ENCODE results near the gene MARCHF9.

DNA sequence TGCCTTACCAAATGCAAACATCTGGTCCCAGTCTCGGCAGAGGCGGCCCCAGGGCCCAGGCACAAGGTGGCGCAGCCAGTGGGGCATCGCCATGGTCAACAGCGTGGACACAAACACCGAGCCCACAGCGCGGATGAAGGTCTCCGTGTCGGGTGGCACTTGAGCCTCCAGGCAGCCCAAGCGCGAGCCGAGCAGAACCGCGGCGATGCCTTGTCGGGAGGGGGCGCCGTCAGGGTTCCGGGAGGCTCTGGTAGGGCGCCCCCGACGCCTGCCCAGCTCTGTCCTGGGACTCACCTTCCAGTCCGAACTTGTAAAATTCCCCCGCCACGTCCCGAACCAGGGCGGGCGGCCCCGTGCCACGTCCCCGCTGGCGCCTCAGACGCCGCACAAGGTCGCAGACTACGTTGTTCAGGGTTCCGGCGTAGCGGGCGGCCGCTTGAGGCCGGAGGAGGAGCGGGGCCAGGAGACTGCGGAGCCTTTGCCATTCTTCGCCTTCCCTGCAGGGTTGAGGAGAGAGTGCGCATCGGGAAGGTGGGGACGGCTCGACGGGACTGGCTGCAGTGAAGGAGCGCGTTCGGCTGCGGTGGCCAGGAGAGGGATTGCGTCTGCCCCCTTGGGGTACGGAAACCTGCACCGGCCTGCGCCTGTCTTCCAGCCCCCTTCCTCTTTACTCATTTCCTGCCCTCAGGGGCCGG is 10.2 kb downstream of the MARCHF9 start:
- TF ChIP-seq TCF12 (IDR thresholded peaks at IDR 0.05) (no peak), NFIC (IDR thresholded peaks at IDR 0.05; ENCODE audit: borderline replicate concordance) (no peak), RXRA (IDR thresholded peaks at IDR 0.05; ENCODE audit: borderline replicate concordance, low read depth) (no peak)
- TF ChIP-seq, protein P1, sequence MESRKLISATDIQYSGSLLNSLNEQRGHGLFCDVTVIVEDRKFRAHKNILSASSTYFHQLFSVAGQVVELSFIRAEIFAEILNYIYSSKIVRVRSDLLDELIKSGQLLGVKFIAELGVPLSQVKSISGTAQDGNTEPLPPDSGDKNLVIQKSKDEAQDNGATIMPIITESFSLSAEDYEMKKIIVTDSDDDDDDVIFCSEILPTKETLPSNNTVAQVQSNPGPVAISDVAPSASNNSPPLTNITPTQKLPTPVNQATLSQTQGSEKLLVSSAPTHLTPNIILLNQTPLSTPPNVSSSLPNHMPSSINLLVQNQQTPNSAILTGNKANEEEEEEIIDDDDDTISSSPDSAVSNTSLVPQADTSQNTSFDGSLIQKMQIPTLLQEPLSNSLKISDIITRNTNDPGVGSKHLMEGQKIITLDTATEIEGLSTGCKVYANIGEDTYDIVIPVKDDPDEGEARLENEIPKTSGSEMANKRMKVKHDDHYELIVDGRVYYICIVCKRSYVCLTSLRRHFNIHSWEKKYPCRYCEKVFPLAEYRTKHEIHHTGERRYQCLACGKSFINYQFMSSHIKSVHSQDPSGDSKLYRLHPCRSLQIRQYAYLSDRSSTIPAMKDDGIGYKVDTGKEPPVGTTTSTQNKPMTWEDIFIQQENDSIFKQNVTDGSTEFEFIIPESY (IDR thresholded peaks at IDR 0.05; ENCODE audit: borderline replicate concordance, low read depth): no peak

Data from SK-N-SH (cell line).